GDM1 (cell line): ENCODE data around the gene BBX.
"Not testable (repeated sequence)": the region's sequence is repeated elsewhere in the genome, so short reads cannot be mapped to it uniquely, and the experiment has no call there.

Experiments
- DNase-seq: peaks from one replicate; lab custom pipeline; 2025; lab: John Stamatoyannopoulos, UW

The BBX gene

DNA sequence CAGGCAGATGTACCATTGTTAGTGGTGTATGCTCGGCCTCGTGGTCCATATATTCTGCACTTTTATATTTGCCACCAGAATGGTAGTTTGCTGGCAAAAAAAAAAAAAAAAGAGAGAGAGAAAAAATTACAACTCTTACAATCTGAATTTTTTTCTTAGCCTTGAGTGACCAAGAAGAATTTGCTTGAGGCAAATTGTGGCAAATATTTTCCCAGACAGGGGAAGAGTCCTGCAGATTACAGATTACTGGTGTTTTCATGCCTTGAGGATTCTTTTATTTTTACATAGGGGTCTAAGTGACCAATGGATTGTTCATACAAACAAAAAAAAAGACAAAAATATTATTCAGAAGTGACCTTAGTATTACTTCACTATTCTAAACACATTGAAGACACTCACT is 283.3 kb downstream of the BBX start:
- DNase-seq: no peak

DNA sequence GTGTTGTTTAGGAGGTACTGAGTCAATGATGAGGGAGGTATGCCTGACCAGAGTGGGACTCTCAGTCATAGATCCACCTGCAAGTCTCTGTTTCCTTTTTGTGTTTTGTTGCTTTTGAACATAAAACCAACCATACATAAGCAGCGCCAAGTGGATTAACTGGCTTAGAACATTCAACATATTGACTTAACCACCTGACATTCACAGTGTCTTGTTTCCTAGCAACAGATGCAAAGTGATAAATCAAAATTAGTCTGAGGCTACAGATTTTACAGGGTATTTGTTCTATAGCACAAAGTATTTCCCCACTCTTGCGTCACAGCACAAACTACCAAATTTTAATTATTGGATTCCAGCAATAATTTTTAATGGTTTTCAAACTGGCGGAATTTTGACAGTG is 283.8 kb downstream of the BBX start:
- no peak for DNase-seq

DNA sequence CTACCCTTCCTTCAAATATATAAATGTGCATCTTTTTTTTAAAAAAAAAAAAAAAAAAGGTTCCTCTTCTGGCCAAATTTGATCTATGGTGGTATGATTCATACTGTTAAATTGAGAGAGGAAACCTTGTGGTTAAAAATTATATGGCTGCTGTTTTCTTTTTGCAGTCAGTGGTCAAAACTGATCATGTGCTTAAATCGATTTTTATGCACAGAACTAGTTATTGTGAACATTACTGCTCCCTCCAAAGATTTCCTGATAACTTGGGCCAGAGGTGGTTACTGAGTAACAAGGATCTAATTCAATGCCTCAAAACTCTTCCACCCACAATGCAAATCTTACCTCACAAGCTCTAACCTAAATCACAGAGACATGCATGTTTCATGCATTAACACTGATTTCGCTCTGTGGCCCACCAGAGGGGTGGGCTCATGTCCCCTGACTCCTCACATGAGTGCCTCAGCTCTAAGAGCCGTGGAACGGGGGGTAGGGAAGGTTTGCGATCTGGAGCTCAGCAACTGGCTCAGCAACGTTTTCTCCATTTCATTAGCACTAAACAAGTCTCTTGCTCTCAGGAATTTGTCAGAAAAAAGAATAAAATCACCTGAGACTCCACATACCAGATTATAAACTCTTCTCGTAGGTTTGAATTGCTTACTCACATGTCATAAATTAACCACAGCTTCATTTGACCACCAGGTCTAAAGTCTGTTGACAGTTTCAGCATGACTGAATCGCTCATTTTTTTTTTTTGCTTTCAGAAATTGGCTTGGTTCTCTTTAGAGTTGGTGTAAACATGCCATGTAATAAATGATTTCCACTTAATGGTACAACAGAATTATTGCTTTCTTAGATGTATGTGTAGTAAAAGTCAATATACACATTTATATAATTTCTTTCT is 287.7 kb downstream of the BBX start:
- no peak for DNase-seq

DNA sequence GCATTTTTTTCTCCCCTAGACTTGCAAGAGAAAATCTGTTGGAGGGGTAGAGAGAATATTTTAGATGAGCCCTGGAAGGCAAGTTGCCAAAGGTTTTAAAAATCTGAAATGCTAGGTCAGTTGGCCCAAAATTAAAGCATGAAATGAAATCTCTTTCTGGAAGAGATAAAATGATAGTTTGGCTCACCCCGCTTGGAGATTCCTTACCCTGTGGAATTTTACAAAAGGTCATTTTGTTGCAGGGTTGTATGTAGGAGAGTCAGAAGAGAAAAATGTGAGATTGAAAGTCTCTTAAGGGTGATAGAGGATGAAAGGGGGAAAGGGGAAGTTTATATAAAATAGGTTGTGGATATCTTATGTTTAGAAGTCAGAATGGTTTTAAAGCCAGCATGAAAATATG is 290.3 kb downstream of the BBX start:
- DNase-seq: no peak

DNA sequence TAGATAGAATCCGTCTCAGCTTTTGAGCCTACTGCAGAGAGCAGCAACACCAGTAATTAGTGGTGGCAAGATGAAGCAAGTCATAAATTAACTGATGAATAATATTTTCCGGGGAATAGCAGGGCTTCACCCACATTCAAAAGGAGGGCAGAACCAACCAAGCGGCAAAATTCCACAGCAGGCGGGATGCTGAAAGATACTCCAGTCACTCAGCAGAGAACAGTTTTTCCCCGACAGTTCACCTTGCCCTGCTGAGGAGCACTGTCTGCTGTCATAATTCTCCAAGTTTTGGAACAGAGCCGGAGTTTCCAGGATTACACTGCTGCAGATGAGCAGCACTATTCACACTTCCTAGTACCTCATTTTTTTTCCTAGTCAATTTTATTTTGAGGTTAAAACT is 293.3 kb downstream of the BBX start:
- no peak for DNase-seq

DNA sequence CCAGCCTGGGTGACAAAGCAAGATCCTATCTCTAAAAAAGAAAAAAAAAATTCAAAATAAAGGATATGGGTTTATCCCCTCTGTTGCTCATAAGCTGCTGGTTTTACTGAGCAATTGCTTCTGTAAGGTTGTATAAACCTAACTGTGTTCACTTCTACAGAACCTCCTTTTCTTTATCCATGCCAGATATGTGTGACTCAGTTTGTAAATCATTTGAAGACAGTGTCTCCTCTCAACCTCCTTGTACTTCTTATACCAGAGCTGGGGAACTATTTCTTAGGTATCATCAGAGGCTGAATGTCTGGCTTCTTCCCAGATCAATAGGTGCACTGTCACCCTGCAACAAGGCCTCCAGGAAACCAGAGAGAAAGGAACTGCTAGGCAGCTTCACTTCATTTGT is 294.3 kb downstream of the BBX start:
- no peak for DNase-seq

DNA sequence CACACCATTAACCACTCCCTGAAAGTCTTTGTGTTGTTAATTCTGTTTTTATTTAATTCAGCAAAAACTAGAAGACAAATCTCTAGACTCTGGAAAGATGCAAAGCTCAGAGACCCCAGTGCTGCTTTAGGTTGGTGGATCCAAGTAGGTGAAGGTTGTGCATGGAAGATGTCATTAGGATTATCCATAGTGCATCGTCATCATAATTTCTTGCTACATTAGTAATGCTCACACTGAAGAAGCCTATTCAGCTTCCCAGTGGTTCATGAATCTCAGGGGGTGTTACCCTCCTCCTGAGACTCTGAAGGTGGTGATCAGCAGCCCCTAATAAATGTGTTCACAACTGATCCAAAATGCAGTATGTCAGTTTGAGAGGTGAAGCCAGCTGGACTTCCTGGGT is 295.3 kb downstream of the BBX start:
- DNase-seq: no peak

DNA sequence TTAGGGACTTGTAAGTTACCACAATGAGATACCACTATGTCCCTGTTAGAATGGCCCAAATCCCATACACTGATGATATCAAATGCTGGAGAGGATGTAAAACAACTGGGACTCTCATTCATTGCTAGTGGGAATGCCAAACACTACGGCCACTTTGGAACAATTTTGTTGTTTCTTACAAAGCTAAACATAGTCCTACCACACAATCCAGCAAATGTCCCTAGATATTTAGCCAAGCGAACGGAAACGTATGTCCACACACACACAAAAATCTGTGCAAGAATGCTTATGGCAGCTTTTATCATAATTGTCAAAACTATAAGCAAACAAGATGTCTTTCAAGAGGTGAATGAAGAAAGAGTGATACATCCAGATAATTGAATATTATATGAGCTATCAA is 296.9 kb downstream of the BBX start:
- no peak for DNase-seq

DNA sequence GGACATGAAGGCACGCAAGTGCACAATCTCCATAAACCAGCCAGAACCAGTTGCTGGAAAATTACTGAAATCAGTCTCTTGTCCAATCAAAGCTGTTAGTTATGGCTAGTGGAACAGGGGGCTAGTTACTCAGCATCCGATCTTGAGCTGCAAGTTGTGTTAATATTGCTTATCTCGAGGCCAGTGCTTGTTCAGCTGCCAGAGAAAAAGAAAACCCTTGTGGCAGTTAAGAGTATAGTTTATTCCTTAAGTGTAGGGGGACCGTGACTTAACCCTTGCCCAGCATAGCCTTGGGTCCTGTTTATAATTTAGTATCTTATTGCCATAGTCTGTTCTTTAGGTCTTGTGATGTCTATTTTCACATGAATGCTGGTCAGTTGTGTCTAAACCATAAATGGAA is 299.5 kb downstream of the BBX start:
- DNase-seq: no peak

DNA sequence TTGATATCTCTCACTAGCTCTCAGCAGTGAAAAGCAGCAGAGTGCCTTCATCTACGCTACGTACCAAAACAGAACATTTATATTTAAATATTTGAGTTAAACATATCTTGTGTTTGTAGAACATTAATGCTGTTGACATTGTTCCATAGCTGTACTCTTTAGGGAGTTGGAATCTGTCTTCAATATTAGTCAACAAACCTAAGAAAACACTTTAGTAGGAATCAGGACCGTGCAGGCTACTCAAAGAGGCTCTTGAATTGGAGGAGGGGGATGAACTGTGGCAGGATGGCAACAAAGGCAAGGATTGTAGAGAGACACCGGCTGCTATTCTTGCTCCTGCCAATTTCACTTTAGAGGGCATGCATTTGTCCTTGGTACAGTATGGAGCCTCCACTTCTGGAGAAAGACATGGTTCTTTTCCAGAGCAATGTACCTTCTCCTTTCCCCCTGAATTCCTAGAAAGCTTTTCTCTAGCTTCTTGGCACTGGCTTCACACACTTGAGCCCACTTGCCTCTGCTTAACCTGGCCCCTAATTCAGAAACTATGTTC is 302.1 kb downstream of the BBX start:
- DNase-seq: no peak

DNA sequence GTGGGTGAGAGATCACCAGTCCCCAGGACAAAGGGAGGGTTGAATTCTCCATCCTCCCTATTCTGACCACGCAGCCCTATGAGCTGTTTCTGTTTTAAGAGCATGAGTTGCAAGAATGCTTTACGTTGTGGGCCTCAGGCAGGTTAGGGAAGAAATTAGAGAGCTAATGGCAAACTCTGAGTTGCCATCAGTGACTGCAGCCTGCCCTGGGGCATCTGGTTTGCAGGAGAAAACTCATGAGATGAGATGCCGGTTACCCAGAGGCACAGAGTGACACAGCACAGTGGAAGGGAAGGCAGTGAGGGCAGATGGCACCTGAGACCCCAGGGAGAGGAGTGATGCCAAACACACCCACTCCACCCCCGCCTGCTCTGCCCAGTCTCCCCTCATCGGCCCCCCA is 302.8 kb downstream of the BBX start:
- no peak for DNase-seq

DNA sequence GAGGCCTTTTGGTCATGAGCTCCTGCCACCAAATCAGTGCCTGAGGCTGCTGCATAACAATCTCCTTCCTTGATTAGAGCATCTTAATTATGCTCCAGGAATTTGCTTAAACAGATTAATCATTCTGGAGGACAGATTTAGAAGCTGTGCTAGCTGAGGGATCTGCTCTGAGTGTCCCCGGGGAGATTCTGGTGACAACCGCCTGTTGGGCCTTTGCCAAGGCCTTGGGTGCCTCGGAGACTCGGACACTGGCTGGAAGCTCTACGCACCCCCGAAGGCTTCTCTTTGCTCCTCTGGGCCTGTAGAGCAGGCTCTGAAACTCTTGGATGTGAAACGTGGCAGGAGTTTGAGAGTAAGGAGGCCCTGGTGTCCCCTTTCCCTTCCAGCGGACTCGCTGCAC is 304.0 kb downstream of the BBX start:
- no peak for DNase-seq

DNA sequence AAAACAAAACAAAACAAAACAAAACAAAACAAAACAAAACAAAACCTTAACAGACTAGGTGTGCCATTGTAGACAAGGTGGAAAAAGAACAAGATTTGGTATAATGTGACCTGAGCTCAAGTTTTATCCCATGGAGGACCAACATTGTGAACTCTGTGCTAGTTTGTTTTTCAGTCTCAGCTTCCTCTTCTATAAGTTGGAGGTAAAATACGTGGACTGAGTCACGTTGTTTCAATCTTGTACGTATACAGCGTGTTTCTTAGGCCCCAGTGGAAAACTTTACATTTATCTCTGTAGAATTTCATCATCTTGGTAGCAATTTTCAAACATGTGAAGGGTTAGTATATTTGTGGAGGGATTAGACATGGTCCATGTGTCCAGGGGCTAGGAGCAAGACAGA is 306.4 kb downstream of the BBX start:
- no peak for DNase-seq

DNA sequence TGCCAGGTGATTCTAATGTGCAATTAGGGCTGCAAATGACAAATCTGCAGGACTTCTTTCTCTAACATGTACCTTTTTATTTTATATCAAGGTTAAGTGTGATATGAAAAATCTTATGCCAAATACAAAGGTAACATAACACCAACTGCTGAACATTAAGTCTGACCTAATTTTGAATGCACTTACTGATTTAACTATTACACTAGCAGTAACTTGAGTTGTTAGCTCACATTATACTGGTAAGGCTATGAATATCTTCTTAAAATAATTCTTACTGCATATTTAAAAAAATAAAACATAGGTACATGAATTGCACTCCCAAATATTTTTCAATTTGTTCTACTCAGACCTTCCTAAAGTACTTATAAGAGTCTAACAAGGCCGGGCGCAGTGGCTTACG is 308.8 kb downstream of the BBX start:
- no peak for DNase-seq

DNA sequence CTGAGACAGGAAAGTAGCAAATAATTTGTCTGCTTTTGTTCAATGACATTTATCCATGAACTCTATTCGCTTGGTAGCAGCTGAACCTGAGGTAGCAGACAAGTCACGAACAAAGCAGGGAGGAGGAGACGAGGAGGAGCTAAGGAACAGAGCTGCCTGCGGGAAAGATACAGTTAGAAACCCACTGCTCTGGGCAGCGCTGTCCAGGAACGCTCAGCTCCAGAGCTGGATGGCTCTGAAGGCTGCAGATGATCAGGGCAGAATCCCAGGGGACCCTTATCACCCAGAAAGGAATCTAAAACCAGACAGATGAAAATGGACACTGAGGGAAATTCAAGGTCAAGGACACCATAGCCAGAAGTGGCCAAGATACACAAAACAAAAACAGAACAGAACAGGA is 310.3 kb downstream of the BBX start:
- no peak for DNase-seq

DNA sequence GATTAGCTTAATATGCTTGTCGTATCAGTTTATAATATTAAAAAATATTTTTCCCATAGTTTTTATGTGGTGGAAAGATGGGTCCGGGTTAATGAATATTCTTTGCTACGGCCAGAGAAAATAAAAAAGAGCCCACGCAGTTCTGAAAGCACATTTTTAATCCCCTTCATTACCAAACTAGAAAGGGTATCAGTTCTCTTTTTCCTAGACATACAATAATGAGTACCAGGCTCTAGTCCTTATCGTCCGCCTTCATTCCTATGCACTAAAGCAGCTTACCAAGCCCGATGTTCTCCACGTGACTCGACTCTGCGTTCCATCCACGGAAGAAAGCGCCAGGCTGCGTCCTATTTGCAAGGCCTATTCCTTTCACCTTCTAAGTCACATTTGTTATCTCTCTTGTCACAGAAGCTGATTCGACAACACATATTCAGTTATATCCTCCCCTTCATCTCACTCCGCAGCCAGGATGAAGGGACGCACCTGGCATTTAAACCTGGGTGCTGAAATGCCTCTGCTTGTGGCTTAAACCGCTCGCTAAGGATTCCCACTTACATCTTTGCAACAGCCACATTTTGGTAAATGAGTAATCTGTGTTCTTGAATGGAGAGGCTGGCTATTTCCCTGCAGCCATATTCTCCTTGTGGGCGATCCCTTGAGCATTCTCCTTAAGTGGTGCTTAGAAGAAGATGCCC is 311.1 kb downstream of the BBX start:
- DNase-seq: no peak

DNA sequence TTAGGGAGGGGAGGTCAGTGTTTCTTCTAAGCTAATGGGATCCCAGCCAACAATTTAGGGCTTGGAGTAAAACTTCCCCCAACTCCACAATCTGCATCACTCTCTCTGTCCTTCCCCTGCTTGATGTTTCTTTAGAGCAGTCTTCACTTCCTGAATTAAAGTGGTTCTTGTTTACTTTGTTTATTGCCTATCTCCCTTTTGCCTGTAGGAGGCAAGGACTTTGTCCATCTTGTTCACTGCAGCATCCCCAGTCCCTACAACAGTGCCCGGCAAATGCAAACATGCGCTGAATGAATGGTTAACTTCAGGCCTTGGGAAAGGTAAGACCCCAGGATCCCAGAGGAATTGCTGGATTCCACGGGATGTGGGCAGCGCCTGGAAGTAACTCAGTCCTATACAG is 312.2 kb downstream of the BBX start:
- not testable (repeated sequence) for DNase-seq

DNA sequence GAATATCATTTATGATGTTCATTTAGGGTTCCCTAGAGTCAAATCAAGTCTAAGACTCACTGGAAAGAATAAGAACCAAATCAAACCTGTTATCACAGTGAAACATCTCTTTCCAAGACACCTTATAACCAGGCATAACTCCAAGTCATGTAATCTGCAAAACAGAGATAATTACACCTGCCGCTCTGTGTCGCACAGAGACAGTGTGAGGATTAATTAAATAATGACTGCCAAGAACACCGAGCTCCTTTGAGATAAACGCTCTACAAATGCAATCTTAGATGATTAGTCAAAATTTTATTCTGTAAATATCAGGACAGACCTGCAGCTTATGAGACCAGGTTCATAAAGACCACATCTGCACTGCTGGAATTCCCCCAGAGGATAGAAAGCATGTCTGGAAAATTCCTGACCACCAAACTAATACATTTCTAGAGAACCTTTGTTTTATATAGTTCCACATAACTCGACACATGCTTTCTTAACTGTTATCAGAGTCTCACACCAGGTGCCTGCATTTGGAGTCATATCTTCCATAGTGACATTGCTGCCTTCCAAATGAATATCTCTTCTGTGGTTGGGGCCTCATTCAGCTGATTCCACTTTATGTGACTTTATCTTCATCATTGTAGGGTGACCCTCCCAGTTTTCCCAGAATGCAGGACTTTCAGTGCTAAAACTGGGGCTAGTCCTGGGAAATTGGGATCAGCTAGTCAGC is 315.3 kb downstream of the BBX start:
- no peak for DNase-seq

DNA sequence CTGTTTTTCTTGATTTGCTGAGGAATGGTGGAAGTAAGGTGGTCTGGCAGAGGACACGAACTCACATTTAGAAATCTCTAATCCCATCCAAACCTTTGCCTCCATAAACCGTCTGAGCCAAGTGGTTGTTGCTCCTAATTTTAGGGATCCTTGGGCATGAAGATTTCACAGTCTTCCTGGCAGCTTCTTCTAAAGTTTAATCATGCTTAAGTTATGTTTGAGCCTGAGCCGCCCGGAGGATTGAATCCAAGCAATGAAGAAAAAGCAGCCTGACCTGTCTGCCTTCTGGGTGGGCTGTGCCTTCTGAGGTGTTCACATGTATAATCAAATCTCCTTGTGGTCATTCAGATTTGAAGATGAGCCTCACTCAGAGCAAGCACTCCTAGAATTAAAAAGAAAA is 319.1 kb downstream of the BBX start:
- no peak for DNase-seq

DNA sequence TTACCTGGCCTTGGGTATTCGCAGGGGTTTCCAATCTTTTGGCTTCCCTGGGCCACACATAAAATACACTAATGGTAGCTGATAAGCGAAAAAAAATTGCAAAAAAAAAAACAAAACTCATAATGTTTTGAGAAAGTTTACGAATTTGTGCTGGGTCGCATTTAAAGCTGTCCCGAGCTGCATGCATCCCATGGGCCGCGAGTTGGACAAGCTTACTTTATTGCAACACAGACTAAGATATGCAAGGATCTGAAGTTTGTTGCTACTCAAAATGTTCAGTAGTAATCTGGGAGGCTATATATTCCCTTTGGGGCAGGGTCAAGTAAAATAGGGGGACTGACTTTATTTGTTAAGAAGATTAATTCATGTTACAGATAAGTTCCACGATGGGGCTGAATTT is 320.2 kb downstream of the BBX start:
- DNase-seq: no peak

DNA sequence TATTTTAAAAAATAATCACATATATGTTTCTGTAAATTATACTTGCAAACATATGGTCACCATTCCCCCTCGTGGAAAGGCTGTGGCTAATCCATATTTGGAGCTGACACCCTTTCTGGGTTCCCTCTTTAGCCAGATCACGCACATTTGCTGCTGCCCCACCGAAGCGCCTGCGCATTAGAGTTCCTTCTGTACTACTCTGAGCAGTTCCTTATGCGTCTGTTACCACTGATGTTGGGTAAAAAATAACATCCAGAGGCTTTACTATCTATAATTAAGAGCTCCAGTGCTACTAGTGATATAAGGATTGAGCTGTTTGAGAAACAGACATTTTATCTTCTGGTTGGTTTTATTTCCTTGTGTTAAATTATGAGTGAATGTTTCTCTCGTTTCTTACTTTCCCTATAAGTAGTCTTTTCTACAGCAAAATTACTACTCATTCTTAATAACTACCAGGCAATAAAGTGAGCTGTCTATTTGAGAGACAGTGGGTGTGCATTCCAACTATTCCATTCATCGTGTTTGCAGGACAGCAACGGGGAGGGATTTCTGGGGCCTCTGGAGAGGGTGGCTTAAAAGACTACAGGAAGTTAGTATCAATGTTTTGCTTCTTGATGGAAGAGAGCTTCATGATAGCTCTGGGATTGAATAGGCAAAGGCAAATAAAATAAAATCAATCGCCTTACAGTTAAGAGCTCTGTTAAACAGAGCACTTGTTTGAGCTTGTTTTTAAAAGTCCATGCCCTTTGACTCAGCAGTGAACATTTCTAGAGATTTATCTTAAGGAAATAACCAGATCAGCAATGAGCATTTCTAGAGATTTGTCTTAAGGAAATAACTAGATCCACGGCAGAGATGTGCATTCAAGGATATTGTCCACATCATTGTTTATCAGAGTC is 322.9 kb downstream of the BBX start:
- no peak for DNase-seq
